Thymus (tissue), 11 donors: Measurements from ENCODE around the gene FREY1. TPM values are rescaled to one million over a fixed set of nuclear protein-coding genes. Genes with fewer than 3 reads are reported as not detected.

ENCODE experiments used
- DNase-seq, 9 donors: peaks; one replicate each; pipeline ENCODE4 v3.0.0-alpha.2; 2013; ENCODE audit warnings: low spot score in 9 of 9, low read depth in 6 of 9, missing footprints in 1 of 9
- H3K27ac ChIP-seq, 2 donors: one replicate each; pipeline ENCODE4 v1.5.1; 2013; ENCODE audit warnings: control low read depth in 1 of 2, low read depth in 1 of 2, low read length in 1 of 2, mild to moderate bottlenecking in 1 of 2, moderate library complexity in 1 of 2
- H3K27me3 ChIP-seq, 2 donors: one replicate each; pipeline ENCODE4 v1.5.1; 2013; ENCODE audit warnings: low read length in 1 of 2; ENCODE audit not compliant: control insufficient read depth in 2 of 2, insufficient read depth in 1 of 2
- H3K36me3 ChIP-seq, 2 donors: one replicate each; pipeline ENCODE4 v1.5.1; 2013; ENCODE audit warnings: low read length in 1 of 2, mild to moderate bottlenecking in 1 of 2, moderate library complexity in 1 of 2; ENCODE audit not compliant: control insufficient read depth in 2 of 2, insufficient read depth in 2 of 2
- H3K4me1 ChIP-seq, 2 donors: one replicate each; pipeline ENCODE4 v1.5.1; 2013; ENCODE audit warnings: low read length in 2 of 2; ENCODE audit not compliant: control insufficient read depth in 2 of 2, insufficient read depth in 2 of 2
- H3K4me3 ChIP-seq, 2 donors: one replicate each; pipeline ENCODE4 v1.5.1; 2013; ENCODE audit warnings: low read length in 2 of 2, control low read depth in 1 of 2, mild to moderate bottlenecking in 1 of 2
- H3K9me3 ChIP-seq, 2 donors: one replicate each; pipeline ENCODE4 v1.5.1; 2013; ENCODE audit warnings: low read length in 1 of 2, mild to moderate bottlenecking in 1 of 2; ENCODE audit not compliant: control insufficient read depth in 2 of 2, insufficient read depth in 1 of 2
- WGBS: extraction: QIAGEN DNeasy Blood & Tissue Kit; methylation state at CpG from one replicate; pipeline ENCODE4 v1.1.7; 2013; 5-methylcytosine and 5-hydroxymethylcytosine counted together
- polyA plus RNA-seq: library from polyadenylated mRNA; stranded (reverse); fragments of 200-250 nt; gene quantifications from one replicate; pipeline ENCODE4 v1.2.3, GENCODE V29; 2013
- total RNA-seq: library from RNA; stranded (reverse); fragments of 120-200 nt; gene quantifications from one replicate; pipeline ENCODE4 v1.2.4, GENCODE V29; 2013
- donor health status: healthy.

Gene FREY1
- total and polyA plus RNA-seq, 2 donors: 0.52 to 0.62 TPM

DNA sequence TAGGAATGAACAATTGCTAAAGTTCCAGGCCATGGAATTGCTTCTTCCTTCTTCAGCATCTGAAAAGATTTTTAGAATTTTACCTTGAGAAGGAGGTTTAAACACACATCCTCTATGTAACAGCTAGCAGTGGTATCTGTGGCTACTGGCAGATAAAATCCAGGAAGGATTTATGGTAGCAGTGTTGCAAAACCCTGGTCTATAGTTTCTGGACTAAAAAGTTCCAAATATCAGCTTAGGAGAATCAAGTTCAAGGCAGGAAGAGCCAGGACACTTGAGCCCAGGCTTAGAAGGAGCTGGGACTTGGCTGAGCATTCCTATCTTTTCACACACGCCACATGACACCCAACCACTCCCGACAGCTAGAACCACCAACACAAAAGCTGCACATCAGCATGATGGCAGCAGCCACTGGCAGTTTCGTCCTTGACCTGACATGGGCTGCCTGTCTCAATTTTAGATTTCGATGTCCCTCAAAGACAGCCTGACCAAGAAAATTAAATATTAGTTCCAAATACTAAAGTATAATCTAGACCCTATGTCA, 29.5 kb upstream of the FREY1 start:
- Histone ChIP-seq H3K36me3 (peaks cover 37 to 53% of the 10 kb centered on the region in 2 donors), H3K27ac (no peak overlapping the region), H3K27me3 (no peaks in the 10 kb centered on the region), H3K4me3 (no peak overlapping the region), H3K9me3 (no peaks in the 10 kb centered on the region), H3K4me1 (peaks cover 2 to 21% of the 10 kb centered on the region in 2 donors)
- WGBS: 97% methylated on average over 4 of the region's 4 CpGs
- DNase-seq: no peak

GRCh38 chr11:45935349-45936064, 28.4 kb upstream of the FREY1 start:
- Histone ChIP-seq H3K36me3 (peaks cover 40 to 57% of the 10 kb centered on the region in 2 donors), H3K4me1 (peaks cover 7 to 23% of the 10 kb centered on the region in 2 donors), H3K4me3 (no peak overlapping the region), H3K9me3 (no peaks in the 10 kb centered on the region), H3K27me3 (no peaks in the 10 kb centered on the region), H3K27ac (no peak overlapping the region)
- WGBS: 98% methylated on average over 8 of the region's 8 CpGs
- DNase-seq: no peak

DNA sequence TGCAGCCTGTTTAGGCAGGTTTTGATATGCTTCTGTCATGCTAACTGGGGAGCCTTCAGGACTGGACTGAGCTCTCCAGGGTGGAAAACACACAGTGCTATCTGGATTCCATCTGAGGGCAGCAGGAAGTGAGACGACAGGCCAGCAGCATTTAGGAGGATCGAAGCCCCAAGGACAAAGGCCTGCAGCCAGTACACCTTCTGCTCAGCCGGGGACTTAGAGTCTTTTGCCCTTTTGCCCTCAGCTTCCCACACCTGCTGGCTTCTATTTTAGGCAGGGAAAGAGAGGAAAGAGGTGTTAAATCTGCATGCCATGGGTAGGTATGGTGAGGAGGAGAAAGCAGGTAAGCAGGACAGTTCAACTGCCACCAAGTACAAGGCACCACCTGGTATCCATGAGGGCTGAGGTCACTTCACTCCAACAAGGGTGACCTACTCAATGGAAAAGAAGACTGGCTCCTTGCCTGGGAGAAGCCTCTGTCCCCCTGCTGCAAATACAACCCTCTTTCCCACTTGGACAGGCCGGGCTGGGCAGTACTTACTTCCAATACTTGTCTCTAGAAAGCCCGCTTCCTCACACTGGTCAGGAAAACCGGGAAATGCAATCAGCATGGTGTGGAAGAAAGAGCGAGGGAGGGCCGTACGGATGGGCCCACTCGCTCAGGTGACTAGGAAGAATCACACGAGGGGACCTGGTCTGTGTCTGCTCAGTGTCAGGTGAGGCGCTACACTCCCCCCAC, 27.7 kb upstream of the FREY1 start:
- 94% methylated on average over 12 of the region's 12 CpGs for WGBS
- Histone ChIP-seq H3K27ac (peak overlapping the region in 1 of 2 donors; percentile 50), H3K4me3 (no peak overlapping the region), H3K9me3 (no peaks in the 10 kb centered on the region), H3K27me3 (no peaks in the 10 kb centered on the region), H3K36me3 (peaks cover 40 to 57% of the 10 kb centered on the region in 2 donors), H3K4me1 (peaks cover 8 to 30% of the 10 kb centered on the region in 2 donors)
- DNase-seq: no peak

DNA sequence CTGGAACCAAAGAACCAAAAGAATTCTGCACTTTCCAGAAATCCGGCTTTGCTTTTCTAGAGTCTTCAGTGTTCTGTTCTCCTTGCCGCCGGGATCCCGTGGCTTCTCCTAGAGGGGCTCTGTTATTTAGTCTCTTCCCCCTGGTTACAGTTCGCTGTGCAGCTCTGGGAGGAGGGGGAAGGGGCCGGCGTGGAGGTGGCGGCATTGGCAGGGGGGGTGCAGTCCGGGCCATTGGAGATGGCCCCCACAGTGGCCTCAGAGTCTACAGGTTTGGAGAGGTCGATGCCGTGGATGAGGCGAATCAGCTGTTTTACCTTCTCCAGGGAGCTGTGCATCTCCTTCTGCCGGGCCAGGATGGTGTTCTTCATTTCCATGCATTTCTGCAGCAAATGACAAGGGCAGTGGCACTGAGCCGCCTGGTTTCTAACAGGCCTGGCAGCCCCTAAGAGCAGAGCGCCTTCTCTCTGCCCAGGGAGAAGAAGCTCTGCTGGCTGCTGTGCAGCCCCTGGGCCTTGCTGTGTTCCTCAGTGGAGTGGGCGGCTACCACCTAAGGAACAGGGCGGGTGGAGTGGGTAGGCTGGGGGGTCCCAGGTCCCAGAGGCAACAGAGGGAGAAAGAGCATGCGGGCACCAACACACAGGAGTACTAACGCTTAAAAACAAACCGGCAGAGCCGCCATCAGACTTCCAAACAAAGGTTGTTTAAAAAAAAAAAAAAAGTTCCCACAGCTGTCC, 26.9 kb upstream of the FREY1 start:
- DNase-seq: no peak
- H3K27ac ChIP-seq: peak overlapping the region in 1 of 2 donors; percentile 17
- H3K4me3 ChIP-seq: no peak overlapping the region
- H3K27me3 ChIP-seq: no peaks in the 10 kb centered on the region
- H3K36me3 ChIP-seq: peaks cover 40 to 57% of the 10 kb centered on the region in 2 donors
- no peaks in the 10 kb centered on the region for H3K9me3 ChIP-seq
- 96% methylated on average over 21 of the region's 21 CpGs for WGBS
- peaks cover 8 to 32% of the 10 kb centered on the region in 2 donors for H3K4me1 ChIP-seq

DNA sequence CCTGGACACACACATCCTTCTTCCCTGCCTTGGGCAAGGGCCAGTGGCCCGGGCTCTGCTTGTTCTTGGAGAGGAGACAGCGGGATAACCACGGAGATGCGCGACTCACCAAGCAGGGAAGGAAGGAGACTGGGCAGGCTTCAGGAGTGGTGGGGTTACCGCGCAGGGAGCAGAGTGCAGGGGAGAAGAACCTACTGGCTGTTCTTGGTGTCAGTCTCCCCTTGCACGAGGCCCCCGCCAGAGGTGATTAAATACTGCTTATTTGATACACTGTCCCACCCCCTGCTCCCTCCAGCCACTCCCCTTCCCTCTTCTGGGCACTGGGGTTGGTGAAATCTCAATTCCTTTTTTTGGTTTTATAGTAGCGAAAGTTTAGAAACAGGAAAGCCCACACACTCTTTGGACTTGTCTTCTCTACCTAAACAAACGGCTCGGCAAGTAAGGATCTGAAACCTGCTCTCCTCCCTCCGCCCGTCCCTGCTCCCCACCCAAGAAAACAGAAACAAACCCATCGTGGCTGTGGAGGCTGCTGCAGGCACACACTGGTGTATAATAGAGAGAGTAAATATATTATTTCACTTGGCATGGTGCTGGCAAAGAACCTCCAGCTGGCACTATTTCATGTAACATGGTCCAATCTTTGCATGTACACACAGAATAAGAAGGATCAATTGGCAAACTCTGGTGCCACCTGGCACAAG, 26.2 kb upstream of the FREY1 start:
- H3K4me3 ChIP-seq: no peak overlapping the region
- no peak for DNase-seq
- H3K4me1 ChIP-seq: peaks cover 8 to 32% of the 10 kb centered on the region in 2 donors

GRCh38 chr11:45932217-45932616, 25.1 kb upstream of the FREY1 start:
- 93% methylated on average over 8 of the region's 8 CpGs for WGBS
- Histone ChIP-seq H3K9me3 (no peaks in the 10 kb centered on the region), H3K36me3 (peaks cover 34 to 51% of the 10 kb centered on the region in 2 donors), H3K27me3 (no peaks in the 10 kb centered on the region), H3K4me1 (peaks cover 8 to 32% of the 10 kb centered on the region in 2 donors), H3K4me3 (no peak overlapping the region), H3K27ac (peak overlapping the region; percentile 35 to 53)
- no peak for DNase-seq

More for the DNA sequence above, 26.2 kb upstream of the FREY1 start:
- H3K36me3 ChIP-seq: peaks cover 40 to 57% of the 10 kb centered on the region in 2 donors
- no peaks in the 10 kb centered on the region for H3K9me3 ChIP-seq
- H3K27me3 ChIP-seq: no peaks in the 10 kb centered on the region
- WGBS: 94% methylated on average over 15 of the region's 15 CpGs
- H3K27ac ChIP-seq: peak overlapping the region in 1 of 2 donors; percentile 32

DNA sequence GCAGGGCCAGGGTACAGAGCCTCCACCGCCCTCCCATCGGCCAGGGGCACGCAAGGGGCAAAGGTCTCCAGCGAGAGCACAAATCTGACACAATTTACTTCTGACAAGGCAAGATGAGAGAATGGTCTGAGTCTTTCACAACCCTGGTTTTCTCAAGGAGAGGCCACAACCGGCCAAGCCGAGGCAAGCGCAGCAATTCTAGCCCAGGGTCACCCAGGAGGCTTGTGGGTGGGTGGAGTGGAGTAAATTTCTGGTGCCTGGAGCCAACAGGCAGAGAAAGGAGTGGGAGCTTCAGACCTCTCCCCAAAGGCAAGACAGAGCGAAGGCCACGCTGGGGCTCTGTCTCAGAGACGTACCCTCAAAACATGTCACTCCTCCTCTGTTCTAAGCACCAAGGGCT, 24.7 kb upstream of the FREY1 start:
- Histone ChIP-seq H3K27ac (peak overlapping the region; percentile 35 to 53), H3K4me1 (peaks cover 8 to 32% of the 10 kb centered on the region in 2 donors), H3K27me3 (no peaks in the 10 kb centered on the region), H3K36me3 (peaks cover 34 to 48% of the 10 kb centered on the region in 2 donors), H3K9me3 (no peaks in the 10 kb centered on the region), H3K4me3 (no peak overlapping the region)
- 94% methylated on average over 10 of the region's 10 CpGs for WGBS
- DNase-seq: no peak

- Histone ChIP-seq H3K36me3 (peaks cover 34 to 43% of the 10 kb centered on the region in 2 donors), H3K27ac (peak overlapping the region; percentile 64 to 83), H3K9me3 (no peaks in the 10 kb centered on the region), H3K4me3 (no peak overlapping the region), H3K27me3 (peaks cover 0 to 4% of the 10 kb centered on the region in 2 donors), H3K4me1 (peaks cover 8 to 32% of the 10 kb centered on the region in 2 donors)
- DNase-seq: peak in 1 of 9 donors; percentile 35
- WGBS: 96% methylated on average over 8 of the region's 8 CpGs
These were observed 24.0 kb upstream of the FREY1 start for GRCh38 chr11:45930951-45931570.
